Activated CD4-positive, alpha-beta T cell treated with anti-CD3 and anti-CD28 coated beads for 36 hours (primary cell): ENCODE results near the gene HERC3. TPM values are rescaled to one million over a fixed set of nuclear protein-coding genes. Genes with fewer than 3 reads are reported as not detected.

Source experiments
- ATAC-seq: fragments of 200-7000 bp; cut with Tn5 transposase; one replicate; pipeline ENCODE4 v1.10.0; 2021; ENCODE audit warnings: mild to moderate bottlenecking, moderate library complexity
- CTCF ChIA-PET: fragments of 350-600 bp; sonication (Branson Sonifier 250); formaldehyde crosslinking; loops from one replicate; lab custom pipeline; 2021; ENCODE audit warnings: antibody characterized with exemption; lab: Charles Lee
- POLR2A ChIA-PET: fragments of 350-600 bp; sonication (Branson Sonifier 250); formaldehyde crosslinking; loops from one replicate; lab custom pipeline; 2021; ENCODE audit warnings: antibody characterized with exemption, inconsistent platforms; lab: Charles Lee
- DNase-seq: peaks from one replicate; pipeline ENCODE4 v3.0.0-alpha.2; 2020
- H3K27ac Mint-ChIP-seq: one replicate; pipeline ENCODE4 v1.8.0; 2021; ENCODE audit warnings: mixed read lengths
- H3K27me3 Mint-ChIP-seq: one replicate; pipeline ENCODE4 v1.8.0; 2021; ENCODE audit warnings: mixed read lengths
- H3K36me3 Mint-ChIP-seq: one replicate; pipeline ENCODE4 v1.8.0; 2021; ENCODE audit warnings: low read depth, mixed read lengths
- H3K4me1 Mint-ChIP-seq: one replicate; pipeline ENCODE4 v1.8.0; 2021; ENCODE audit warnings: mixed read lengths
- H3K4me3 Mint-ChIP-seq: one replicate; pipeline ENCODE4 v1.8.0; 2021; ENCODE audit warnings: mild to moderate bottlenecking, moderate library complexity, mixed read lengths
- H3K9me3 Mint-ChIP-seq: one replicate; pipeline ENCODE4 v1.8.0; 2021; ENCODE audit warnings: low read depth, mixed read lengths
- intact Hi-C, 2 experiments: fragments of 100-400 bp; cut with DNase I in 1 of 2; cut with micrococcal nuclease in 1 of 2; formaldehyde crosslinking; loops; one replicate each; pipeline versions ENCODE4 v1.14.2 to v1.15.1; 2022 to 2024; cut with DNase I, micrococcal nuclease
- total RNA-seq, 2 experiments: library from RNA; stranded (reverse); gene quantifications; one replicate each; pipeline ENCODE4 v1.2.3, GENCODE V29; 2021

Gene HERC3
- total RNA-seq, 2 experiments from 2014 or later = 26.2 to 41.8 TPM

- Mint-ChIP-seq H3K36me3 (no peaks in the 10 kb centered on the region), H3K4me3 (no peak overlapping the region), H3K27me3 (no peaks in the 10 kb centered on the region), H3K9me3 (no peaks in the 10 kb centered on the region), H3K4me1 (peaks cover 14% of the 10 kb centered on the region), H3K27ac (no peak overlapping the region)
- CTCF ChIA-PET = interaction anchor here (0.6 to 1.3 kb wide), 4 partner anchors 10 to 53 kb away, joined by 3 read pairs; no protein-coding TSS in a partner anchor
- ATAC-seq (no peak), DNase-seq (no peak)
- POLR2A ChIA-PET = no interaction called here
- intact Hi-C loops = no loop called here
Observed at GRCh38 chr4:88587306-88587705, 5.0 kb upstream of the HERC3 start.

- CTCF ChIA-PET = interaction anchor here (0.7 to 1.5 kb wide), 14 partner anchors 15 to 231 kb away, joined by 3 to 7 read pairs (median 4); partner anchors contain the start of gene PYURF
- intact Hi-C loops = loop anchor here (1.0 to 10.0 kb wide), 17 partner anchors 20 to 1658 kb away; partner anchors contain the start of genes HERC5 (in 2 of the 2), NAP1L5 (in 2 of the 2), PPM1K (in 2 of the 2) and PYURF (in 2 of the 2)
- Mint-ChIP-seq H3K9me3 (no peaks in the 10 kb centered on the region), H3K36me3 (peaks cover 17% of the 10 kb centered on the region), H3K27ac (peak overlapping the region; percentile 90), H3K4me3 (peak overlapping the region; percentile 90), H3K27me3 (no peaks in the 10 kb centered on the region), H3K4me1 (peaks cover 50% of the 10 kb centered on the region)
- ATAC-seq (peak; percentile 84), DNase-seq (peak; percentile 94)
- POLR2A ChIA-PET = interaction anchor here (0.7 to 1.2 kb wide), 2 partner anchors 38 to 309 kb away, joined by 3 read pairs; partner anchors contain the start of gene PPM1K
Observed at GRCh38 chr4:88592600-88593448, 544 bp downstream of the HERC3 start.

- Mint-ChIP-seq H3K9me3 (no peaks in the 10 kb centered on the region), H3K27ac (peak overlapping the region; percentile 64), H3K4me3 (no peak overlapping the region), H3K36me3 (peaks cover 41% of the 10 kb centered on the region), H3K27me3 (no peaks in the 10 kb centered on the region), H3K4me1 (peaks cover 75% of the 10 kb centered on the region)
- POLR2A ChIA-PET = no interaction called here
- intact Hi-C loops = loop anchor here (10.0 kb wide), 2 partner anchors 517 to 1663 kb away; partner anchors contain the start of genes AFF1 (in 1 of the 2) and TIGD2 (in 1 of the 2)
- CTCF ChIA-PET = interaction anchor here (0.7 to 1.1 kb wide), 4 partner anchors 11 to 22 kb away, joined by 3 to 4 read pairs (median 3); no protein-coding TSS in a partner anchor
- ATAC-seq (no peak), DNase-seq (no peak)
Observed at GRCh38 chr4:88597970-88598660, 5.8 kb downstream of the HERC3 start.

GRCh38 chr4:88599298-88599697, 7.0 kb downstream of the HERC3 start:
- Mint-ChIP-seq H3K9me3 (peaks cover 1% of the 10 kb centered on the region), H3K27me3 (no peaks in the 10 kb centered on the region), H3K36me3 (peaks cover 44% of the 10 kb centered on the region), H3K4me1 (peaks cover 65% of the 10 kb centered on the region), H3K27ac (peak overlapping the region; percentile 64), H3K4me3 (peak overlapping the region; percentile 32)
- CTCF ChIA-PET = interaction anchor here (0.6 to 1.2 kb wide), 5 partner anchors 9 to 75 kb away, joined by 3 to 4 read pairs (median 3); no protein-coding TSS in a partner anchor
- no peak for DNase-seq
- no peak for ATAC-seq
- intact Hi-C loops = loop anchor here (10.0 kb wide), 2 partner anchors 516 to 1664 kb away; partner anchors contain the start of genes AFF1 (in 1 of the 2) and TIGD2 (in 1 of the 2)
- POLR2A ChIA-PET = no interaction called here

- no peak overlapping the region for H3K4me3 Mint-ChIP-seq
- POLR2A ChIA-PET = no interaction called here
- H3K27ac Mint-ChIP-seq = peak overlapping the region; percentile 20
- intact Hi-C loops = loop anchor here (10.0 kb wide), 2 partner anchors 515 to 1665 kb away; partner anchors contain the start of genes AFF1 (in 1 of the 2) and TIGD2 (in 1 of the 2)
- ATAC-seq = peak; percentile 71
- H3K9me3 Mint-ChIP-seq = peaks cover 5% of the 10 kb centered on the region
- DNase-seq = no peak
- H3K36me3 Mint-ChIP-seq = peaks cover 45% of the 10 kb centered on the region
- CTCF ChIA-PET = interaction anchor here (0.7 to 1.2 kb wide), 4 partner anchors 12 to 74 kb away, joined by 3 to 4 read pairs (median 3); no protein-coding TSS in a partner anchor
- H3K27me3 Mint-ChIP-seq = no peaks in the 10 kb centered on the region
- peaks cover 65% of the 10 kb centered on the region for H3K4me1 Mint-ChIP-seq
Observed at GRCh38 chr4:88599714-88600113, 7.4 kb downstream of the HERC3 start.

- H3K27ac Mint-ChIP-seq = no peak overlapping the region
- POLR2A ChIA-PET = no interaction called here
- peaks cover 48% of the 10 kb centered on the region for H3K36me3 Mint-ChIP-seq
- peaks cover 6% of the 10 kb centered on the region for H3K9me3 Mint-ChIP-seq
- H3K4me3 Mint-ChIP-seq = no peak overlapping the region
- intact Hi-C loops = no loop called here
- H3K27me3 Mint-ChIP-seq = no peaks in the 10 kb centered on the region
- ATAC-seq = no peak
- DNase-seq = no peak
- H3K4me1 Mint-ChIP-seq = peaks cover 68% of the 10 kb centered on the region
- CTCF ChIA-PET = interaction anchor here (1.0 to 1.2 kb wide), 3 partner anchors 11 to 74 kb away, joined by 3 to 4 read pairs (median 3); no protein-coding TSS in a partner anchor
Observed at GRCh38 chr4:88600176-88600838, 8.0 kb downstream of the HERC3 start.

GRCh38 chr4:88604978-88605678, 12.8 kb downstream of the HERC3 start:
- no peak for DNase-seq
- Mint-ChIP-seq H3K36me3 (peaks cover 55% of the 10 kb centered on the region), H3K4me3 (no peak overlapping the region), H3K27ac (no peak overlapping the region), H3K9me3 (peaks cover 14% of the 10 kb centered on the region), H3K27me3 (no peaks in the 10 kb centered on the region), H3K4me1 (peaks cover 58% of the 10 kb centered on the region)
- intact Hi-C loops = no loop called here
- POLR2A ChIA-PET = no interaction called here
- no peak for ATAC-seq
- CTCF ChIA-PET = no interaction called here

GRCh38 chr4:88605736-88606135, 13.5 kb downstream of the HERC3 start:
- H3K4me1 Mint-ChIP-seq = peaks cover 58% of the 10 kb centered on the region
- H3K36me3 Mint-ChIP-seq = peaks cover 55% of the 10 kb centered on the region
- H3K4me3 Mint-ChIP-seq = no peak overlapping the region
- CTCF ChIA-PET = no interaction called here
- H3K27me3 Mint-ChIP-seq = no peaks in the 10 kb centered on the region
- DNase-seq (no peak), ATAC-seq (no peak)
- peaks cover 14% of the 10 kb centered on the region for H3K9me3 Mint-ChIP-seq
- peak overlapping the region; percentile 65 for H3K27ac Mint-ChIP-seq
- intact Hi-C loops = no loop called here
- POLR2A ChIA-PET = no interaction called here

- CTCF ChIA-PET = interaction anchor here (1.3 kb wide), 1 partner anchor 13 kb away, joined by 4 read pairs; no protein-coding TSS in a partner anchor
- intact Hi-C loops = no loop called here
- Mint-ChIP-seq H3K27me3 (no peaks in the 10 kb centered on the region), H3K9me3 (peaks cover 14% of the 10 kb centered on the region), H3K4me3 (no peak overlapping the region), H3K36me3 (peaks cover 59% of the 10 kb centered on the region), H3K4me1 (peaks cover 61% of the 10 kb centered on the region), H3K27ac (no peak overlapping the region)
- POLR2A ChIA-PET = no interaction called here
- ATAC-seq (no peak), DNase-seq (no peak)
Observed at GRCh38 chr4:88606832-88607231, 14.6 kb downstream of the HERC3 start.

GRCh38 chr4:88609387-88609786, 17.1 kb downstream of the HERC3 start:
- intact Hi-C loops = no loop called here
- H3K4me1 Mint-ChIP-seq = peaks cover 81% of the 10 kb centered on the region
- ChIA-PET CTCF (no interaction called here), POLR2A (interaction anchor here (0.6 kb wide), 1 partner anchor 19 kb away, joined by 6 read pairs; no protein-coding TSS in a partner anchor)
- H3K27me3 Mint-ChIP-seq = no peaks in the 10 kb centered on the region
- DNase-seq (no peak), ATAC-seq (no peak)
- H3K9me3 Mint-ChIP-seq = peaks cover 12% of the 10 kb centered on the region
- H3K27ac Mint-ChIP-seq = peak overlapping the region; percentile 80
- peaks cover 55% of the 10 kb centered on the region for H3K36me3 Mint-ChIP-seq
- H3K4me3 Mint-ChIP-seq = no peak overlapping the region
